Neural progenitor cell (in vitro differentiated cells): Measurements from ENCODE around the gene AFMID.

ENCODE experiments used
- EZH2 ChIP-seq: fragments of 200-600 bp; sonication (generic); IDR thresholded peaks from 2 replicates; pipeline ENCODE4 v1.6.1; 2017; ENCODE audit warnings: antibody characterized with exemption, mild to moderate bottlenecking, moderate library complexity
- TF ChIP-seq, protein P1 (sequence below): fragments of 200-600 bp; sonication (generic); IDR thresholded peaks from 2 replicates; pipeline ENCODE4 v1.5.1; 2017; ENCODE audit warnings: antibody characterized with exemption, mild to moderate bottlenecking

GRCh38 chr17:78237401-78238012 lies 50.3 kb downstream of the AFMID start:
- TF ChIP-seq, protein P1, sequence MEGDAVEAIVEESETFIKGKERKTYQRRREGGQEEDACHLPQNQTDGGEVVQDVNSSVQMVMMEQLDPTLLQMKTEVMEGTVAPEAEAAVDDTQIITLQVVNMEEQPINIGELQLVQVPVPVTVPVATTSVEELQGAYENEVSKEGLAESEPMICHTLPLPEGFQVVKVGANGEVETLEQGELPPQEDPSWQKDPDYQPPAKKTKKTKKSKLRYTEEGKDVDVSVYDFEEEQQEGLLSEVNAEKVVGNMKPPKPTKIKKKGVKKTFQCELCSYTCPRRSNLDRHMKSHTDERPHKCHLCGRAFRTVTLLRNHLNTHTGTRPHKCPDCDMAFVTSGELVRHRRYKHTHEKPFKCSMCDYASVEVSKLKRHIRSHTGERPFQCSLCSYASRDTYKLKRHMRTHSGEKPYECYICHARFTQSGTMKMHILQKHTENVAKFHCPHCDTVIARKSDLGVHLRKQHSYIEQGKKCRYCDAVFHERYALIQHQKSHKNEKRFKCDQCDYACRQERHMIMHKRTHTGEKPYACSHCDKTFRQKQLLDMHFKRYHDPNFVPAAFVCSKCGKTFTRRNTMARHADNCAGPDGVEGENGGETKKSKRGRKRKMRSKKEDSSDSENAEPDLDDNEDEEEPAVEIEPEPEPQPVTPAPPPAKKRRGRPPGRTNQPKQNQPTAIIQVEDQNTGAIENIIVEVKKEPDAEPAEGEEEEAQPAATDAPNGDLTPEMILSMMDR, result no peak
- no peak for TF ChIP-seq EZH2
